Chondrocyte (in vitro differentiated cells): ENCODE data around the gene TMEM108. TPM values are rescaled to one million over a fixed set of nuclear protein-coding genes. Genes with fewer than 3 reads are reported as not detected.

ENCODE experiments used
- DNase-seq: peaks from one replicate; pipeline ENCODE4 v3.0.0; 2021; ENCODE audit warnings: mixed read lengths, low spot score
- H3K27ac Mint-ChIP-seq: one replicate; pipeline ENCODE4 v1.8.0; 2021; ENCODE audit warnings: mild to moderate bottlenecking, moderate library complexity, mixed read lengths; ENCODE audit not compliant: unreplicated experiment
- H3K27me3 Mint-ChIP-seq: 2 replicates; pipeline ENCODE4 v1.8.0; 2021; ENCODE audit warnings: low read depth, mixed read lengths
- H3K36me3 Mint-ChIP-seq: 2 replicates; pipeline ENCODE4 v1.8.0; 2021; ENCODE audit warnings: low read depth, mixed read lengths
- H3K4me1 Mint-ChIP-seq: 2 replicates; pipeline ENCODE4 v1.8.0; 2021; ENCODE audit warnings: low read depth, mild to moderate bottlenecking, mixed read lengths
- H3K4me3 Mint-ChIP-seq: one replicate; pipeline ENCODE4 v1.8.0; 2021; ENCODE audit warnings: mild to moderate bottlenecking, moderate library complexity, mixed read lengths; ENCODE audit not compliant: unreplicated experiment
- H3K9me3 Mint-ChIP-seq: 2 replicates; pipeline ENCODE4 v1.8.0; 2021; ENCODE audit warnings: low read depth, mixed read lengths
- CTCF ChIP-seq: fragments of 200-600 bp; sonication (generic); IDR thresholded peaks from 2 replicates; pipeline ENCODE4 v1.5.0; 2021; ENCODE audit warnings: antibody characterized with exemption, mild to moderate bottlenecking, moderate library complexity
- total RNA-seq: library from RNA; stranded (reverse); gene quantifications from 3 replicates; pipeline ENCODE4 v1.2.1, GENCODE V29; 2021

The TMEM108 gene
- total RNA-seq, 1 donor from 2014 or later, result 5.6 TPM

- H3K9me3 Mint-ChIP-seq, result peaks cover 33% of the 10 kb centered on the region
- no peak overlapping the region for H3K27ac Mint-ChIP-seq
- peaks cover 11% of the 10 kb centered on the region for H3K36me3 Mint-ChIP-seq
- no peak overlapping the region for H3K4me3 Mint-ChIP-seq
- H3K27me3 Mint-ChIP-seq, result peaks cover 22% of the 10 kb centered on the region
- no peak for TF ChIP-seq CTCF
- no peak for DNase-seq
- no peaks in the 10 kb centered on the region for H3K4me1 Mint-ChIP-seq
Observed at GRCh38 chr3:133317866-133318265, 279.7 kb downstream of the TMEM108 start.

GRCh38 chr3:133328373-133328772, 290.2 kb downstream of the TMEM108 start:
- H3K4me1 Mint-ChIP-seq, result no peaks in the 10 kb centered on the region
- TF ChIP-seq CTCF, result no peak
- peaks cover 3% of the 10 kb centered on the region for H3K36me3 Mint-ChIP-seq
- H3K9me3 Mint-ChIP-seq, result peaks cover 12% of the 10 kb centered on the region
- DNase-seq, result no peak
- H3K27me3 Mint-ChIP-seq, result peaks cover 5% of the 10 kb centered on the region
- H3K27ac Mint-ChIP-seq, result no peak overlapping the region
- H3K4me3 Mint-ChIP-seq, result no peak overlapping the region

DNA sequence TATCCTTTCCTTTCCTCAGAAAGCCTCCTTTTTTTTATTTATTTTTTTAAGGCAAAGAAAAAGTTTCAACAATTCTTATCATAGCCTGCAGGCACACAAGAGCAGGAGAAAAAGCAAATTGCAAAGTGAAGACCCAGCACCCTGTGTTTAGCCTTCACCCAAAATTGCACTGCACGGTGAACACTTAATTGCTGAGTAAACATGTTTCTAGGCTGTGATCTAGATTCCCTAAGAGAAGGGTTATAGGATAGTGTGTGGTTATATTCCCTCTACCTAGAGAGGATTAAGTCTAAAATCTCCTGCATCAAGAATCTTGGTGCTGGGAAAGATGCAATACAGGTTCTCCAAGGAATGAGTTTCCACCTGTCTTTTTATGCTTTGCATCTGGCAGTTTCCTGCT, 291.4 kb downstream of the TMEM108 start:
- Mint-ChIP-seq H3K27me3 (peaks cover 12% of the 10 kb centered on the region), H3K36me3 (no peaks in the 10 kb centered on the region)
- TF ChIP-seq CTCF, result no peak

GRCh38 chr3:133330065-133330464, 291.9 kb downstream of the TMEM108 start:
- peaks cover 4% of the 10 kb centered on the region for H3K9me3 Mint-ChIP-seq
- H3K36me3 Mint-ChIP-seq, result no peaks in the 10 kb centered on the region
- no peak for DNase-seq
- peaks cover 12% of the 10 kb centered on the region for H3K27me3 Mint-ChIP-seq
- H3K27ac Mint-ChIP-seq, result no peak overlapping the region
- no peak for TF ChIP-seq CTCF
- no peak overlapping the region for H3K4me3 Mint-ChIP-seq
- no peaks in the 10 kb centered on the region for H3K4me1 Mint-ChIP-seq

More for the DNA sequence above, 291.4 kb downstream of the TMEM108 start:
- Mint-ChIP-seq H3K4me1 (no peaks in the 10 kb centered on the region), H3K27ac (no peak overlapping the region), H3K9me3 (peaks cover 4% of the 10 kb centered on the region), H3K4me3 (no peak overlapping the region)
- no peak for DNase-seq

DNA sequence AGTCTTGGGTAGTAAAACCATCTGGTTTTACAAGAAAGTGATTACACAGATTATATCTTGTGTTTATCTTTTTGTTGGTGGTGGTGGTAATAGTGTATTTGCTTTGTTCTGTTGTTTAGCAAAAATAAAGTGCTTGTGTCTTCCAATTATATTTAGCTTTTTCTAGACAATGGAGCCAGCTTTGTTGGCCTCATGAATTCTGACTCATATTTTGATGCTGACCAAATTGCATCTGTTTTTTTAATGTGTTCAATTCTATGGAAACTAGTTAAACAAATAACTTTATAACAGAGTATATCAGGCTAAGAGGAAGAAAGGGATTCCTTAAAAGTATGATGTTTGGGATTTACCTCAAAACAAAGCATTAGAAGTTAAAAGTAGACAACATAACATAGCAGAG, 292.3 kb downstream of the TMEM108 start:
- DNase-seq, result no peak
- Mint-ChIP-seq H3K4me1 (no peaks in the 10 kb centered on the region), H3K9me3 (peaks cover 4% of the 10 kb centered on the region), H3K27ac (no peak overlapping the region), H3K4me3 (no peak overlapping the region), H3K36me3 (no peaks in the 10 kb centered on the region), H3K27me3 (peaks cover 12% of the 10 kb centered on the region)
- no peak for TF ChIP-seq CTCF
